GM23248 (cell line): ENCODE measurements around the gene EIF2B4. TPM values are rescaled to one million over a fixed set of nuclear protein-coding genes. Genes with fewer than 3 reads are reported as not detected.

Experiments used
- DNase-seq: peaks from one replicate; pipeline ENCODE4 v3.0.0-alpha.2; 2015
- H2AFZ ChIP-seq: fragments of 200-600 bp; sonication (generic); 2 replicates; pipeline ENCODE4 v1.6.1; 2016; ENCODE audit warnings: antibody characterized with exemption
- H3F3A ChIP-seq: fragments of 200-600 bp; sonication (generic); 2 replicates; pipeline ENCODE4 v1.6.1; 2016; ENCODE audit warnings: mild to moderate bottlenecking, antibody characterized with exemption, mixed run types; ENCODE audit not compliant: insufficient read depth
- H3K27ac ChIP-seq: fragments of 200-600 bp; sonication (generic); 2 replicates; pipeline ENCODE4 v1.5.1; 2016; ENCODE audit warnings: mild to moderate bottlenecking
- H3K27me3 ChIP-seq: fragments of 200-600 bp; sonication (generic); replicated peaks from 2 replicates; pipeline ENCODE4 v1.6.1; 2016; ENCODE audit warnings: mild to moderate bottlenecking; ENCODE audit not compliant: insufficient read depth
- H3K36me3 ChIP-seq: fragments of 200-600 bp; sonication (generic); 2 replicates; pipeline ENCODE4 v1.6.1; 2016; ENCODE audit warnings: low read depth, mild to moderate bottlenecking
- H3K4me1 ChIP-seq: fragments of 200-600 bp; sonication (generic); 2 replicates; pipeline ENCODE4 v1.6.1; 2016; ENCODE audit warnings: mild to moderate bottlenecking; ENCODE audit not compliant: insufficient read depth
- H3K4me2 ChIP-seq: fragments of 200-600 bp; sonication (generic); one replicate; pipeline ENCODE4 v1.6.1; 2016; ENCODE audit warnings: mild to moderate bottlenecking; ENCODE audit not compliant: unreplicated experiment
- H3K4me3 ChIP-seq: fragments of 200-600 bp; sonication (generic); 2 replicates; pipeline ENCODE4 v1.5.1; 2016; ENCODE audit warnings: mild to moderate bottlenecking
- H3K79me2 ChIP-seq: fragments of 200-600 bp; sonication (generic); 2 replicates; pipeline ENCODE4 v1.6.1; 2016; ENCODE audit warnings: mild to moderate bottlenecking; ENCODE audit not compliant: insufficient read depth
- H3K9ac ChIP-seq: fragments of 200-600 bp; sonication (generic); 2 replicates; pipeline ENCODE4 v1.6.1; 2016; ENCODE audit warnings: mild to moderate bottlenecking
- H3K9me2 ChIP-seq: fragments of 200-600 bp; sonication (generic); 2 replicates; pipeline ENCODE4 v1.6.1; 2016; ENCODE audit warnings: mixed run types, mild to moderate bottlenecking, moderate library complexity; ENCODE audit not compliant: insufficient read depth
- H3K9me3 ChIP-seq: fragments of 200-600 bp; sonication (generic); one replicate; pipeline ENCODE4 v1.6.1; 2017; ENCODE audit warnings: low read depth
- H4K20me1 ChIP-seq: fragments of 200-600 bp; sonication (generic); 2 replicates; pipeline ENCODE4 v1.6.0; 2016; ENCODE audit not compliant: insufficient read depth
- EZH2 ChIP-seq: fragments of 200-600 bp; sonication (generic); IDR thresholded peaks from 2 replicates; pipeline ENCODE4 v1.6.1; 2018; ENCODE audit warnings: antibody characterized with exemption, mild to moderate bottlenecking; ENCODE audit not compliant: insufficient read depth, poor library complexity, severe bottlenecking
- EZH2phosphoT487 ChIP-seq: fragments of 200-600 bp; sonication (generic); IDR thresholded peaks from 2 replicates; pipeline ENCODE4 v1.6.1; 2018; ENCODE audit warnings: antibody characterized with exemption, moderate library complexity, mild to moderate bottlenecking, low read depth; ENCODE audit not compliant: insufficient read depth
- WGBS, 2 experiments: methylation state at CpG; one replicate each; pipeline ENCODE4 v1.1.6; 2015 to 2017; ENCODE audit warnings: low lambda C conversion rate in 2 of 2, low coverage in 1 of 2; ENCODE audit errors: missing lambda C conversion rate in 2 of 2; 5-methylcytosine and 5-hydroxymethylcytosine counted together
- in situ Hi-C: fragments of 300-500 bp; cut with MboI; formaldehyde crosslinking; loops from 2 replicates; pipeline ENCODE4 v1.15.0; 2020
- polyA plus RNA-seq: library from polyadenylated mRNA; unstranded; fragments of >200 nt; fragmentation: Nextera tagmentation; extraction: Ambion mirVana; gene quantifications from 2 replicates; pipeline ENCODE4 v1.2.1, GENCODE V29; 2016
- total RNA-seq: library from RNA; depleted of rRNA; stranded (reverse); fragments of >200 nt; shearing (Covaris generic); gene quantifications from 2 replicates; pipeline ENCODE4 v1.2.3, GENCODE V29; 2014; rRNA removed

Gene EIF2B4
- total RNA-seq (26.6 and 29.2 TPM in 2 replicates), polyA plus RNA-seq (50.1 and 55.2 TPM in 2 replicates)

GRCh38 chr2:27370026-27370815, at the start of gene EIF2B4, which contains the start of gene SNX17:
Gene EIF2B4, minus strand, starts transcription at chr2:27370338. Its CDS starts 24 bp downstream, at chr2:27370314.
Gene SNX17, plus strand, starts transcription at chr2:27370616. Its CDS starts 128 bp downstream, at chr2:27370744.
- Histone ChIP-seq H3K9ac (peak within 1 kb of the TSS; percentile 94), H3K9me2 (no peaks in the 10 kb centered on the region), H2AFZ (peak within 1 kb of the TSS; percentile 86), H3K27me3 (no peaks in the 10 kb centered on the region), H3K79me2 (peaks cover 81% of the 10 kb centered on the region), H3K4me3 (peak within 1 kb of the TSS; percentile 95), H3K36me3 (peaks cover 44% of the 10 kb centered on the region), H3F3A (peaks cover 23% of the 10 kb centered on the region; the same call in 1 of the 2 replicates), H3K4me1 (peaks cover 19% of the 10 kb centered on the region), H3K4me2 (peak within 1 kb of the TSS; percentile 99), H4K20me1 (no peaks in the 10 kb centered on the region), H3K9me3 (no peaks in the 10 kb centered on the region), H3K27ac (peak within 1 kb of the TSS; percentile 86)
- DNase-seq, result peak; percentile 99
- WGBS, 2 experiments, result 1% methylated on average over 55 to 67 of the region's 85 CpGs
- TF ChIP-seq EZH2 (no peak), EZH2phosphoT487 (no peak)
- in situ Hi-C loops, result no loop called here

DNA sequence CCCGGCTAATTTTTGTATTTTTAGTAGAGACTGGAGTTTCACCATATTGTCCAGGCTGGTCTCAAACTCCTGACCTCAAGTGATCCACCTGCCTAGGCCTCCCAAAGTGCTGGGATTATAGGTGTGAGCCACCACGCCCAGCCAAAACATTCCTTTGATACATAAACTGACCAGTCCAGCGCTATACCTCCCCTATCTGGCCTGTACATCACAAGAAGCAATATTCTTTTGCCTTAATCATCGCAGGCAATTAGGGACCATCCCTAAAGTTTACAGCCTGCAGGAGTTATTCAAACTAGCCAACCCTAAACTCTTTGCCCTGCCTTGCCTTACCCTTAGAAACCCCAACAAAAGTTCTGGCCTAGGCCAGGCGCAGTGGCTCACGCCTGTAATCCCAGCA, 46.0 kb upstream of the EIF2B4 start:
- no peak overlapping the region for H3K4me2 ChIP-seq
- H3K27ac ChIP-seq, result no peak overlapping the region
- H3K4me3 ChIP-seq, result no peak overlapping the region
- H3K79me2 ChIP-seq, result no peaks in the 10 kb centered on the region
- no peaks in the 10 kb centered on the region for H3K36me3 ChIP-seq
- no peak overlapping the region for H3K9ac ChIP-seq
- H3F3A ChIP-seq, result no peaks in the 10 kb centered on the region
- WGBS, 2 experiments, result 92 to 95% methylated on average over 6 of the region's 6 CpGs
- TF ChIP-seq EZH2phosphoT487 (no peak), EZH2 (no peak)
- in situ Hi-C loops, result no loop called here
- H3K9me2 ChIP-seq, result no peaks in the 10 kb centered on the region
- no peak overlapping the region for H2AFZ ChIP-seq
- no peak for DNase-seq
- H3K27me3 ChIP-seq, result no peaks in the 10 kb centered on the region
- no peaks in the 10 kb centered on the region for H3K9me3 ChIP-seq
- H4K20me1 ChIP-seq, result no peaks in the 10 kb centered on the region
- no peaks in the 10 kb centered on the region for H3K4me1 ChIP-seq

DNA sequence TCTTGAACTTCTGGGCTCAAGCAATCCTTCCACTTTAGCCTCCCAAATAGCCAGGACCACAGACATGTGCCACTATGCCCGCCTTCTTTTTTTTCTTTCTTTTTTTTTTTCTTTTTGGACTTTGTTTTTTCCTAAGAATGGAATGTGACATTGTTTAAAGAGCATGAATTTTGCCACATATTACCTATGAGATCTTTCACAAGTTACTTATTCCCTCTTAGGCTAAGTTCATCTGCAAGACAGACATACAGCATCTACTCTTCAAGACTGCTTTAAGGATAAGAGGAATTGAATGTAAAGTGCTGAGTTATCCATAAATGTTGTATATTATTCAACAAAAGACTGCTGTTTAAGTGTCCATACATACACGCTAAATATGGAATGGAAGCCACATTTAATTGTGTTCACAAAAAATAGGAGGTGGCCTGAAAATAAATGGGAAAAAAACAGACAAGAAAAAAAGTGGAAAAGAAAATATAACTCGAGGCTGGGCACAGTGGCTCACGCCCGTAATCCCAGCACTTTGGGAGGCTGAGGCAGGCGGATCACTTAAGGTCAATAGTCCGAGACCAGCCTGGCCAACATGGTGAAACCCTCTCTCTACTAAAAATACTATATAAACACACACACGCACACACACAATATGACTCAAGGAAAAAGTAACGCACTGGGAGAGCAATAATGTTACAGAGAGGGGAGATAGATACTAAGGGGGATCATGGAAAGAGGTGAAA, 42.4 kb upstream of the EIF2B4 start:
- no peak for DNase-seq
- Histone ChIP-seq H3K9ac (no peak overlapping the region), H3K27ac (no peak overlapping the region), H3F3A (peaks cover 12% of the 10 kb centered on the region), H2AFZ (no peak overlapping the region), H4K20me1 (no peaks in the 10 kb centered on the region), H3K36me3 (no peaks in the 10 kb centered on the region), H3K27me3 (no peaks in the 10 kb centered on the region), H3K4me2 (no peak overlapping the region), H3K4me1 (peaks cover 8% of the 10 kb centered on the region), H3K79me2 (peaks cover 18% of the 10 kb centered on the region), H3K9me3 (no peaks in the 10 kb centered on the region), H3K9me2 (no peaks in the 10 kb centered on the region), H3K4me3 (no peak overlapping the region)
- in situ Hi-C loops, result no loop called here
- TF ChIP-seq EZH2phosphoT487 (no peak), EZH2 (no peak)
- WGBS, 2 experiments, result 61 to 67% methylated on average over 9 of the region's 9 CpGs

DNA sequence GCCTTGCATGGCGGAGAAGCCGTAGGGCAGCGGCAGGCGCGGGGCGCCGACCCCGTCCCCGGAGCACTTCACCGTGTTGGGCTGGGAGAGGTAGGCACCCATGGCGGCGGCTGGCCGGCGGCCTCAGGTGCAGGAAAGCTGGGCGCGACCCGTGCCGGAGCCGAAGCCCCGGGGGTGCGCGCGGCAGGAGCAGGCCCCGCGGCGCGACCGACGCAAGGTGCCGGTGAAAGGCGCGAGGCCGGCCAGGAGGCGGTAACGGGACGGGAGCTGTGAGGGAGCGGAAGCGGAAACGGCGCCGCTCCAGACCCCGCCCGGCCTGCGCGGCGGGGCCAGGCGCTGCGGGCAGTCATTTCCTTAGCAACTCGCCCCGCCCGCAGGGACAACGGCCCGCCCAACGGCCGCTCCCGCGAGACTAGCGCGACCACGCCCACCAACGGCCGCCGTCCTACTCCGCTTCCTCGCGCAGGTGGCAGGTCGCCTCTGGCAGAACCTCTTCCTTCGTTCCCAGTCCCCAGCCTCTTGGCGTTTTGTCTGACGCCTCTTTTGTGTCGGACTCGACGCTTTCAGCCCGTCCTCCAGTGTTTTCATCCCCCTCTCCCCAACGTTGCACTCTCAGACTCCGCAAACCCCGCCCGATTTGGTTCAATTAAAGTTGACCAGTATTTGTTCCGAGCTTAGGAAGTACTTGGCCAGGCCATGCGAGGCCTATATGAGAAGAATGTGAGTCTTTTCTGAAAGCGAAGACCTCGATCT, 39.4 kb upstream of the EIF2B4 start, which contains the start of gene PPM1G:
PPM1G (minus strand) TSS at position 271 of the 753 bp plus-strand sequence; CDS start at position 102, 169 bp downstream.
- peak within 1 kb of the TSS; percentile 85 for H3K4me3 ChIP-seq
- peak within 1 kb of the TSS; percentile 85 for H3K9ac ChIP-seq
- H3K27ac ChIP-seq, result peak within 1 kb of the TSS; percentile 66
- peaks cover 12% of the 10 kb centered on the region for H3F3A ChIP-seq
- H3K9me2 ChIP-seq, result no peaks in the 10 kb centered on the region
- no peaks in the 10 kb centered on the region for H3K36me3 ChIP-seq
- H2AFZ ChIP-seq, result peak within 1 kb of the TSS; percentile 100
- TF ChIP-seq EZH2, result no peak
- TF ChIP-seq EZH2phosphoT487, result no peak
- peaks cover 12% of the 10 kb centered on the region for H3K4me1 ChIP-seq
- peak within 1 kb of the TSS; percentile 98 for H3K4me2 ChIP-seq
- H4K20me1 ChIP-seq, result no peaks in the 10 kb centered on the region
- peaks cover 49% of the 10 kb centered on the region for H3K79me2 ChIP-seq
- DNase-seq, result peak; percentile 98
- in situ Hi-C loops, result no loop called here
- no peaks in the 10 kb centered on the region for H3K9me3 ChIP-seq
- 1% methylated on average over 54 to 56 of the region's 82 CpGs for WGBS, 2 experiments
- H3K27me3 ChIP-seq, result no peaks in the 10 kb centered on the region
